ENCODE data around the gene TDRD3. TPM values are rescaled to one million over a fixed set of nuclear protein-coding genes. Genes with fewer than 3 reads are reported as not detected.

TDRD3 gene
- total RNA-seq, 1 donor from 2014 or later, result 38.4 TPM

GRCh38 chr13:60431108-60431700 lies 34.2 kb downstream of the TDRD3 start:
- DNase-seq (no peak), ATAC-seq (ENCODE audit: poor library complexity) (peak; percentile 83)
- intact Hi-C loops (cut with DNase I), result no loop called here

GRCh38 chr13:60433505-60433904 lies 36.5 kb downstream of the TDRD3 start:
- no peak for ATAC-seq (ENCODE audit: poor library complexity)
- DNase-seq, result no peak
- intact Hi-C loops (cut with DNase I), result no loop called here

GRCh38 chr13:60435762-60436374 lies 38.8 kb downstream of the TDRD3 start:
- DNase-seq, result no peak
- intact Hi-C loops (cut with DNase I), result no loop called here

GRCh38 chr13:60439201-60439600 lies 42.2 kb downstream of the TDRD3 start:
- DNase-seq (no peak), ATAC-seq (ENCODE audit: poor library complexity) (no peak)
- intact Hi-C loops (cut with DNase I), result no loop called here

More at GRCh38 chr13:60435762-60436374, 38.8 kb downstream of the TDRD3 start:
- ATAC-seq (ENCODE audit: poor library complexity), result no peak

- intact Hi-C loops (cut with DNase I), result no loop called here
- DNase-seq (no peak), ATAC-seq (ENCODE audit: poor library complexity) (no peak)
Observed at GRCh38 chr13:60441761-60442160, 44.7 kb downstream of the TDRD3 start.

- intact Hi-C loops (cut with DNase I), result no loop called here
- DNase-seq (no peak), ATAC-seq (ENCODE audit: poor library complexity) (peak; percentile 58)
Observed at GRCh38 chr13:60448907-60449510, 52.0 kb downstream of the TDRD3 start.

- DNase-seq (no peak), ATAC-seq (ENCODE audit: poor library complexity) (no peak)
- intact Hi-C loops (cut with DNase I), result no loop called here
Observed at GRCh38 chr13:60453490-60453889, 56.5 kb downstream of the TDRD3 start.

GRCh38 chr13:60454425-60454824 lies 57.4 kb downstream of the TDRD3 start:
- intact Hi-C loops (cut with DNase I), result no loop called here
- no peak for DNase-seq
- ATAC-seq (ENCODE audit: poor library complexity), result no peak

- intact Hi-C loops (cut with DNase I), result no loop called here
- no peak for DNase-seq
- ATAC-seq (ENCODE audit: poor library complexity), result no peak
Observed at GRCh38 chr13:60463787-60464186, 66.8 kb downstream of the TDRD3 start.

GRCh38 chr13:60467098-60467497 lies 70.1 kb downstream of the TDRD3 start:
- ATAC-seq (ENCODE audit: poor library complexity) (no peak), DNase-seq (no peak)
- intact Hi-C loops (cut with DNase I), result no loop called here

GRCh38 chr13:60479273-60479672 lies 82.3 kb downstream of the TDRD3 start:
- ATAC-seq (ENCODE audit: poor library complexity), result no peak
- no peak for DNase-seq
- intact Hi-C loops (cut with DNase I), result no loop called here

GRCh38 chr13:60482012-60482411 lies 85.0 kb downstream of the TDRD3 start:
- intact Hi-C loops (cut with DNase I), result no loop called here
- no peak for DNase-seq
- no peak for ATAC-seq (ENCODE audit: poor library complexity)

GRCh38 chr13:60484865-60485264 lies 87.8 kb downstream of the TDRD3 start:
- ATAC-seq (ENCODE audit: poor library complexity), result no peak
- no peak for DNase-seq
- intact Hi-C loops (cut with DNase I), result no loop called here

GRCh38 chr13:60491531-60491930 lies 94.5 kb downstream of the TDRD3 start:
- ATAC-seq (ENCODE audit: poor library complexity), result no peak
- intact Hi-C loops (cut with DNase I), result no loop called here
- no peak for DNase-seq

- no peak for ATAC-seq (ENCODE audit: poor library complexity)
- no peak for DNase-seq
Observed at GRCh38 chr13:60492187-60492586, 95.2 kb downstream of the TDRD3 start.

GRCh38 chr13:60494296-60494695 lies 97.3 kb downstream of the TDRD3 start:
- DNase-seq (no peak), ATAC-seq (ENCODE audit: poor library complexity) (no peak)
- intact Hi-C loops (cut with DNase I), result no loop called here

More at GRCh38 chr13:60492187-60492586, 95.2 kb downstream of the TDRD3 start:
- intact Hi-C loops (cut with DNase I), result no loop called here

- no peak for DNase-seq
- ATAC-seq (ENCODE audit: poor library complexity), result no peak
- intact Hi-C loops (cut with DNase I), result no loop called here
Observed at GRCh38 chr13:60501236-60501635, 104.2 kb downstream of the TDRD3 start.

GRCh38 chr13:60509601-60510386 lies 112.8 kb downstream of the TDRD3 start:
- no peak for ATAC-seq (ENCODE audit: poor library complexity)
- intact Hi-C loops (cut with DNase I), result no loop called here
- DNase-seq, result no peak

- intact Hi-C loops (cut with DNase I), result no loop called here
- ATAC-seq (ENCODE audit: poor library complexity) (no peak), DNase-seq (no peak)
Observed at GRCh38 chr13:60511637-60512036, 114.6 kb downstream of the TDRD3 start.

- intact Hi-C loops (cut with DNase I), result no loop called here
- ATAC-seq (ENCODE audit: poor library complexity) (no peak), DNase-seq (no peak)
Observed at GRCh38 chr13:60514891-60515290, 117.9 kb downstream of the TDRD3 start.
